Peyer's patch (tissue), 4 donors: ENCODE data around the gene BTN2A1. TPM values are rescaled to one million over a fixed set of nuclear protein-coding genes. Genes with fewer than 3 reads are reported as not detected.

Source experiments
- DNase-seq, 3 donors: peaks; one replicate each; pipeline ENCODE4 v3.0.0-alpha.2; 2017 to 2019
- H3K27ac ChIP-seq, 4 donors: fragments of 200-600 bp; sonication (generic); one replicate each; pipeline ENCODE4 v1.5.1; 2016 to 2019
- H3K27me3 ChIP-seq, 2 donors: fragments of 200-600 bp; sonication (generic); one replicate each; pipeline ENCODE4 v1.5.1; 2019
- H3K36me3 ChIP-seq, 3 donors: fragments of 200-600 bp; sonication (generic); one replicate each; pipeline ENCODE4 v1.5.1; 2016 to 2019
- H3K4me1 ChIP-seq, 4 donors: fragments of 200-600 bp; sonication (generic); one replicate each; pipeline ENCODE4 v1.5.1; 2016 to 2019
- H3K4me3 ChIP-seq, 4 donors: fragments of 200-600 bp; sonication (generic); 1 replicate in 3 of 4; 2 replicates in 1 of 4; pipeline ENCODE4 v1.5.1; 2016 to 2019; ENCODE audit warnings: mild to moderate bottlenecking in 1 of 4
- H3K9me3 ChIP-seq, 4 donors: fragments of 200-600 bp; sonication (generic); one replicate each; pipeline ENCODE4 v1.5.1; 2016 to 2019; ENCODE audit warnings: mild to moderate bottlenecking in 1 of 4
- POLR2A ChIP-seq, 2 donors: fragments of 450-650 bp; IDR thresholded peaks; one replicate each; pipeline ENCODE4 v1.5.1; 2017; ENCODE audit warnings: antibody characterized with exemption in 2 of 2, mild to moderate bottlenecking in 2 of 2, moderate library complexity in 2 of 2
- small RNA-seq, 2 donors: library from RNA; depleted of rRNA; stranded (forward); fragments of <200 nt; gene quantifications; one replicate each; pipeline ENCODE3, GENCODE V24; 2016
- total RNA-seq, 4 donors: library from RNA; depleted of rRNA; stranded (reverse); fragments of >200 nt; gene quantifications; one replicate each; pipeline ENCODE4 v1.1.0, GENCODE V29; 2016
- TF ChIP-seq, protein P1 (sequence below), 6 experiments: fragments of 450-650 bp in 4 of 6; fragments of 200-600 bp in 2 of 6; sonication (generic) in 1 of 6; IDR thresholded peaks; one replicate each; pipeline ENCODE4 v1.5.1; 2017 to 2019; ENCODE audit warnings: antibody characterized with exemption in 6 of 6, mild to moderate bottlenecking in 3 of 6, moderate library complexity in 1 of 6

BTN2A1 gene
- total RNA-seq, 4 donors from 2014 or later: 19.6 to 38.0 (median 33.4) TPM

DNA sequence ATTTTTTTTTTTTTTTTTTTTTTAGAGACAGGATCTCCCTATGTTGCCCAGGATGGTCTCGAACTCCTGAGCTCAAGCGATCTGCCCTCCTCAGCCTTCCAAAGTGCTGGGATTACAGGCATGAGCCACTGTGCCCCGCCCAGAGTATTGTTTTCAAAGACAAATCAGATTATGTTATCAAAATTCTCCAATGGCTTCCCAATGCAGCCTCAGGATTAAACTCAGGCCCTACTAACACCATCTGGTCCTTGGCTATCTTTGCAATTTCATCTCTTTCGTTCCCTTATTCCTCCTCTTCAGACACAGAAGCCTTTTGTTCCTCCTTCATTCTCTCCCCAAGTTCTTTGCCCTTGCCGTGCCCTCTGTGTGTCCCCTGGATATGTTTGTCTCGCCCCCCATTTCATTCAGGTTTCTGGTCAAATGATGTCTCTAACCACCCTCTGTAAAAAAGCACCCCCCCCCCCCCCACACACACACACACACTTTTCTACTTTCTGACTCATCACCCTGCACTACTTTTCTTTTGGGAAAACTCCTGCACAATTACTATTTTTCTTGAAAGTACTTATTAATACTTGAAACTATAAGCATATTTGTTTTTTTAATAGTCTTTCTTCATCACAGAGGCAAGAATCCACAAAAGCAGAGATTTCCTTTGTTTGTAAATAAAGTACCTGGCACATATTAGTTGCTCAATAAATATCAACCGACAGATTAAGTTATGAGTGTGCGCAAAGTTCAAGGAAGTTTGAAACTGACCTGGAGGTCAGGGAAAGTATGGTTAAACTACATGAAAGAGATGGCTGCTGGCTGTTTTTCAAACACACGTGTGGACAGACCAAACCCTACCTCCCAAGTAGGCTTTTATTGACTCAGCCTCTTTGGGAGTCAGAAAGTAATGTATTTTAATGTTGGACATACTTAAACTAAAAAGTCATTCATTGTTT, 59.0 kb downstream of the BTN2A1 start:
- no peak for DNase-seq

More for the DNA sequence above, 59.0 kb downstream of the BTN2A1 start:
- Histone ChIP-seq H3K36me3 (no peaks in the 10 kb centered on the region), H3K27ac (no peak overlapping the region), H3K4me3 (no peak overlapping the region), H3K9me3 (no peaks in the 10 kb centered on the region), H3K4me1 (peaks cover 0 to 4% (median 0%) of the 10 kb centered on the region in 4 donors), H3K27me3 (no peaks in the 10 kb centered on the region)
- no peak for TF ChIP-seq POLR2A (IDR thresholded peaks at IDR 0.05)
- TF ChIP-seq, protein P1, sequence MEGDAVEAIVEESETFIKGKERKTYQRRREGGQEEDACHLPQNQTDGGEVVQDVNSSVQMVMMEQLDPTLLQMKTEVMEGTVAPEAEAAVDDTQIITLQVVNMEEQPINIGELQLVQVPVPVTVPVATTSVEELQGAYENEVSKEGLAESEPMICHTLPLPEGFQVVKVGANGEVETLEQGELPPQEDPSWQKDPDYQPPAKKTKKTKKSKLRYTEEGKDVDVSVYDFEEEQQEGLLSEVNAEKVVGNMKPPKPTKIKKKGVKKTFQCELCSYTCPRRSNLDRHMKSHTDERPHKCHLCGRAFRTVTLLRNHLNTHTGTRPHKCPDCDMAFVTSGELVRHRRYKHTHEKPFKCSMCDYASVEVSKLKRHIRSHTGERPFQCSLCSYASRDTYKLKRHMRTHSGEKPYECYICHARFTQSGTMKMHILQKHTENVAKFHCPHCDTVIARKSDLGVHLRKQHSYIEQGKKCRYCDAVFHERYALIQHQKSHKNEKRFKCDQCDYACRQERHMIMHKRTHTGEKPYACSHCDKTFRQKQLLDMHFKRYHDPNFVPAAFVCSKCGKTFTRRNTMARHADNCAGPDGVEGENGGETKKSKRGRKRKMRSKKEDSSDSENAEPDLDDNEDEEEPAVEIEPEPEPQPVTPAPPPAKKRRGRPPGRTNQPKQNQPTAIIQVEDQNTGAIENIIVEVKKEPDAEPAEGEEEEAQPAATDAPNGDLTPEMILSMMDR (IDR thresholded peaks at IDR 0.05): no peak

Small RNA genes within 50 kb of the gene (small RNA-seq; reads per million reads assigned to genes)
- 0 reads per million in 2 donors for gene RNU6-502P

Other genes starting within 250 kb of the BTN2A1 start
- 10 to 100 TPM; 25.6 to 44.9 (median 37.0) TPM for gene BTN3A2, start 92.8 kb upstream of the BTN2A1 start, total RNA-seq
- gene BTN2A2, start 74.8 kb upstream of the BTN2A1 start, total RNA-seq: 10 to 100 TPM in 2 of 4 donors, 1 to 10 TPM in 2; 4.7 to 41.3 (median 11.9) TPM
- gene BTN3A1, start 55.7 kb upstream of the BTN2A1 start, total RNA-seq: 10 to 100 TPM; 34.9 to 84.2 (median 48.5) TPM
- 10 to 100 TPM; 13.7 to 62.7 (median 28.1) TPM for gene BTN3A3, start 17.5 kb upstream of the BTN2A1 start, total RNA-seq
- gene BTN1A1, start 42.3 kb downstream of the BTN2A1 start, total RNA-seq: not detected
- gene HMGN4, start 80.4 kb downstream of the BTN2A1 start, total RNA-seq: 10 to 100 TPM; 46.1 to 74.3 (median 57.6) TPM
- gene ABT1, start 139.0 kb downstream of the BTN2A1 start, total RNA-seq: 10 to 100 TPM; 11.5 to 16.1 (median 11.8) TPM
- gene ZNF322, start 201.8 kb downstream of the BTN2A1 start, total RNA-seq: 10 to 100 TPM in 3 of 4 donors, 1 to 10 TPM in 1; 5.0 to 12.1 (median 10.6) TPM